Ovary (tissue), 3 donors: Measurements from ENCODE around the gene CHERP.

Experiments
- CTCF ChIP-seq, 3 donors: fragments of 450-650 bp in 2 of 3; fragments of 200-600 bp in 1 of 3; IDR thresholded peaks; one replicate each; pipeline versions ENCODE4 v1.5.1 to v1.8.0; 2016 to 2022; ENCODE audit warnings: antibody characterized with exemption in 3 of 3, mild to moderate bottlenecking in 1 of 3
- POLR2A ChIP-seq: fragments of 450-650 bp; IDR thresholded peaks from one replicate; pipeline ENCODE4 v1.6.1; 2017; ENCODE audit warnings: antibody characterized with exemption, mild to moderate bottlenecking, moderate library complexity
- donor health status: DM: no; HTN: no; CAD: no.

GRCh38 chr19:16470911-16471811 is 71.1 kb downstream of the CHERP start:
- TF ChIP-seq POLR2A (no peak), CTCF (IDR thresholded peaks at IDR 0.05) (no peak)
